A549 (cell line): ENCODE data around the gene CNPY4. TPM values are rescaled to one million over a fixed set of nuclear protein-coding genes. Genes with fewer than 3 reads are reported as not detected.
A peak's percentile ranks its signal among the peaks of the same experiment; 100 is the strongest.
"Not testable (repeated sequence)": the region's sequence is repeated elsewhere in the genome, so short reads cannot be mapped to it uniquely, and the experiment has no call there.

ENCODE experiments used
- ATAC-seq, 2 experiments: fragments of 200-7000 bp in 1 of 2; fragments of >200 bp in 1 of 2; cut with Nextera tagmentation in 1 of 2; cut with Tn5 transposase in 1 of 2; 3 replicates each; pipeline versions ENCODE4 v1.8.0 to v1.9.1; 2018 to 2020; ENCODE audit warnings: mild to moderate bottlenecking in 1 of 2, moderate library complexity in 1 of 2
- CTCF ChIA-PET: fragments of 300-600 bp; sonication (Branson Sonifier 250); formaldehyde crosslinking; extraction: SDS; loops from one replicate; lab custom pipeline; 2021; ENCODE audit warnings: antibody characterized with exemption, inconsistent platforms; lab: Yijun Ruan, JAX
- POLR2A ChIA-PET: fragments of 350-600 bp; formaldehyde crosslinking; extraction: SDS; loops from one replicate; lab custom pipeline; 2021; ENCODE audit warnings: antibody characterized with exemption, inconsistent platforms; lab: Yijun Ruan, JAX
- DNase-seq, 2 experiments: peaks; one replicate each; pipeline versions ENCODE4 v3.0.0 to v3.0.0-alpha.2; 2011 to 2016; ENCODE audit warnings: low read depth in 1 of 2, low spot score in 1 of 2
- FAIRE-seq: peaks from 2 replicates; lab custom pipeline; 2011; peaks lifted over from hg19 to GRCh38; lab: Jason Lieb, UNC
- H3K27ac ChIP-seq, 2 experiments: fragments of >200 bp; sonication (Bioruptor Twin); formaldehyde crosslinking; 3 replicates each; pipeline ENCODE4 v1.5.1; 2016 to 2017
- H3K4me1 ChIP-seq: fragments of >200 bp; sonication (Bioruptor Twin); formaldehyde crosslinking; 3 replicates; pipeline ENCODE4 v1.6.1; 2016
- H3K4me2 ChIP-seq: fragments of >200 bp; sonication (Bioruptor Twin); formaldehyde crosslinking; 3 replicates; pipeline ENCODE4 v1.6.1; 2016
- H3K4me3 ChIP-seq: fragments of >200 bp; sonication (Bioruptor Twin); formaldehyde crosslinking; 3 replicates; pipeline ENCODE4 v1.5.1; 2016
- H3K9me3 ChIP-seq: fragments of >200 bp; sonication (Bioruptor Twin); formaldehyde crosslinking; 3 replicates; pipeline ENCODE4 v1.6.1; 2016
- CBX8 ChIP-seq: fragments of 200-600 bp; sonication (generic); IDR thresholded peaks from 2 replicates; pipeline ENCODE4 v1.6.1; 2016
- CEBPB ChIP-seq, 2 experiments: fragments of >200 bp in 1 of 2; sonication (Bioruptor Twin) in 1 of 2; formaldehyde crosslinking in 1 of 2; IDR thresholded peaks; 2 replicates each; pipeline ENCODE4 v1.6.1; 2012 to 2016
- CTCF ChIP-seq: fragments of >200 bp; sonication (Bioruptor Twin); formaldehyde crosslinking; IDR thresholded peaks from 3 replicates; pipeline ENCODE4 v1.5.1; 2016
- EP300 ChIP-seq, 2 experiments: fragments of >200 bp; sonication (Bioruptor Twin); formaldehyde crosslinking; IDR thresholded peaks; 2 replicates in 1 of 2; 3 replicates in 1 of 2; pipeline ENCODE4 v1.6.1; 2016 to 2017
- FOXS1 ChIP-seq: fragments of 250-450 bp; sonication (Bioruptor Pico); IDR thresholded peaks from 2 replicates; pipeline ENCODE4 v1.5.0; 2020; ENCODE audit warnings: mild to moderate bottlenecking, moderate library complexity
- GATA3 ChIP-seq: IDR thresholded peaks from 2 replicates; pipeline ENCODE4 v1.6.1; 2012; ENCODE audit warnings: borderline replicate concordance
- HMGXB4 ChIP-seq: fragments of 250-450 bp; sonication (Bioruptor Pico); IDR thresholded peaks from 2 replicates; pipeline ENCODE4 v1.5.0; 2021; ENCODE audit warnings: mild to moderate bottlenecking, moderate library complexity, borderline replicate concordance
- HOXB5 ChIP-seq: fragments of 250-450 bp; sonication (Bioruptor Pico); IDR thresholded peaks from 2 replicates; pipeline ENCODE4 v1.5.0; 2020; ENCODE audit warnings: mild to moderate bottlenecking, moderate library complexity
- JUNB ChIP-seq: fragments of >200 bp; sonication (Bioruptor Twin); formaldehyde crosslinking; IDR thresholded peaks from 2 replicates; pipeline ENCODE4 v1.6.1; 2016
- KDM5A ChIP-seq: fragments of 200-600 bp; sonication (generic); IDR thresholded peaks from 2 replicates; pipeline ENCODE4 v1.6.1; 2016; ENCODE audit warnings: antibody characterized with exemption, mild to moderate bottlenecking
- MAZ ChIP-seq: fragments of 150-350 bp; IDR thresholded peaks from 2 replicates; pipeline ENCODE4 v1.6.1; 2014; ENCODE audit warnings: antibody characterized with exemption, low read depth, low read length, borderline replicate concordance
- NFE2L2 ChIP-seq: fragments of 150-350 bp; conservative IDR thresholded peaks from 2 replicates; pipeline ENCODE4 v1.6.1; 2014; ENCODE audit warnings: low read length
- NR3C1 ChIP-seq: fragments of >200 bp; sonication (Bioruptor Twin); formaldehyde crosslinking; IDR thresholded peaks from 3 replicates; pipeline ENCODE4 v1.6.1; 2017
- RAD21 ChIP-seq, 2 experiments: fragments of >200 bp in 1 of 2; sonication (Bioruptor Twin) in 1 of 2; formaldehyde crosslinking in 1 of 2; IDR thresholded peaks in 1 of 2; conservative IDR thresholded peaks in 1 of 2; 2 replicates in 1 of 2; 3 replicates in 1 of 2; pipeline ENCODE4 v1.6.1; 2012 to 2018; ENCODE audit warnings: inconsistent platforms in 1 of 2
- RCOR1 ChIP-seq: fragments of 150-350 bp; IDR thresholded peaks from 2 replicates; pipeline ENCODE4 v1.6.1; 2014; ENCODE audit warnings: antibody characterized with exemption, low read length, low read depth
- RNF2 ChIP-seq: fragments of 200-600 bp; sonication (generic); IDR thresholded peaks from 2 replicates; pipeline ENCODE4 v1.6.1; 2016; ENCODE audit warnings: low read depth, mild to moderate bottlenecking, antibody characterized with exemption, moderate library complexity, borderline replicate concordance
- SMC3 ChIP-seq: fragments of >200 bp; sonication (Bioruptor Twin); formaldehyde crosslinking; IDR thresholded peaks from 3 replicates; pipeline ENCODE4 v1.6.1; 2018; ENCODE audit warnings: inconsistent platforms
- SREBF2 ChIP-seq: fragments of 450-650 bp; IDR thresholded peaks from 2 replicates; pipeline ENCODE4 v1.6.1; 2014; ENCODE audit warnings: mild to moderate bottlenecking, moderate library complexity
- TP53 ChIP-seq: fragments of 250-450 bp; sonication (Bioruptor Pico); IDR thresholded peaks from 2 replicates; pipeline ENCODE4 v1.5.0; 2021; ENCODE audit warnings: mild to moderate bottlenecking, moderate library complexity
- USF2 ChIP-seq: fragments of 450-650 bp; IDR thresholded peaks from 2 replicates; pipeline ENCODE4 v1.6.1; 2014; ENCODE audit warnings: antibody characterized with exemption
- ZFP36 ChIP-seq: fragments of 450-650 bp; IDR thresholded peaks from 2 replicates; pipeline ENCODE4 v1.6.1; 2014; ENCODE audit warnings: borderline replicate concordance; ENCODE audit not compliant: partially characterized antibody
- WGBS: methylation state at CpG from one replicate; pipeline ENCODE4 v1.1.6; 2017; ENCODE audit errors: missing lambda C conversion rate; 5-methylcytosine and 5-hydroxymethylcytosine counted together
- polyA plus RNA-seq, 4 experiments: library from polyadenylated mRNA; depleted of rRNA in 3 of 4; stranded (reverse); fragments of >200 nt; fragmentation: RNase III in 1 of 4; extraction: RNeasy Plus Mini Kit Qiagen cat#74134 plus additional on column Dnase treatment in 1 of 4; gene quantifications; 2 replicates in 3 of 4; 3 replicates in 1 of 4; pipeline ENCODE4 v1.2.3, GENCODE V29; 2011 to 2017
- TF ChIP-seq, protein P1 (sequence below): IDR thresholded peaks from 2 replicates; pipeline ENCODE4 v1.6.1; 2012; ENCODE audit warnings: low read depth, borderline replicate concordance
- TF ChIP-seq, protein P2 (sequence below): IDR thresholded peaks from 2 replicates; pipeline ENCODE4 v1.6.1; 2012
- TF ChIP-seq, protein P3 (sequence below): fragments of >200 bp; sonication (Bioruptor Twin); formaldehyde crosslinking; IDR thresholded peaks from 3 replicates; pipeline ENCODE4 v1.6.1; 2016

Gene CNPY4
- polyA plus RNA-seq, 2 of the 4 experiments (the other 2 are of a cell fraction): 11.7 to 22.8 TPM

DNA sequence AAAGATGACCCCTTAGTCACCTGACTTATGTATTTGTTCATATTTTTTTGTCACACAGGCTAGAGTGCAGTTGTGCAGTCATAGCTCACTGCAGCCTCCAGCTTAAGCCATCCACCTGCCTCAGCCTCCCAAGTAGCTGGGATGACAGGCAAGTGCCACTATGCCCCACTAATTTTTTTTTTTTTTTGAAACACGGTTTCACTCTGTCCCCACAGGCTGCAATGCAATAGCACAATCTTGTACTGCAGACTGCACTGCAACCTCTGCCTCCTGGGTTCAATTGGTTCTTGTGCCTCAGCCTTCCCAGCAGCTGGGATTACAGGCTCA lies 9.2 kb downstream of the CNPY4 start:
- H3K9me3 ChIP-seq: no peaks in the 10 kb centered on the region
- TF ChIP-seq HOXB5 (CRISPR knock-in tag) (no peak), FOXS1 (no peak), GATA3 (no peak), HMGXB4 (no peak), CBX8 (no peak)
- no peak overlapping the region for H3K27ac ChIP-seq
- H3K4me3 ChIP-seq: no peak overlapping the region
- ChIA-PET POLR2A (interaction anchor here (3.4 kb wide), 1 partner anchor 28 kb away, joined by 8 read pairs; the partner anchor contains the start of genes AP4M1 and MCM7), CTCF (interaction anchor here (1.0 to 13.2 kb wide), 7 partner anchors 22 to 279 kb away, joined by 3 to 245 read pairs (median 7); partner anchors contain the start of genes AP4M1, GJC3, LAMTOR4 and MCM7)
- WGBS: 70% methylated on average over 1 of the region's 1 CpG
- peaks cover 30% of the 10 kb centered on the region for H3K4me1 ChIP-seq
- DNase-seq (no peak), FAIRE-seq (no peak), ATAC-seq (no peak)
- H3K4me2 ChIP-seq: no peak overlapping the region

DNA sequence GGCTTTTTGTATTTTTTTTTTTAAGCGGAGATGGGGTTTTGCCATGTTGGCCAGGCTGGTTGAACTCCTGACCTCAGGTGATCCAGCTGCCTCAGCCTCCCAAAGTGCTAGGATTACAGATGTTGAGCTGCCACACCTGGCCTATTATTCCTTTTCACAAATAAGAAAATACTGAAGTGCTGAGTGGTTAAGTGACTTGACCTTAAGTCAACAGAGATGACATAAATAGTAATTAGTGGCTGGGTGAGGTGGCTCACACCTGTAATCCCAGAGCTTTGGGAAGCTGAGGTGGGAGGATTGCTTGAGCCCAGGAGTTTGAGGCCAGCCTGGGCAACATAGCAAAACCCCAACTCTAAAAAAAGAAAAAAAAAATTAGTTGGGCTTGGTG lies 10.8 kb downstream of the CNPY4 start:
- WGBS: 75% methylated on average over 1 of the region's 1 CpG
- ChIA-PET CTCF (interaction anchor here (0.6 to 13.2 kb wide), 19 partner anchors 8 to 1218 kb away, joined by 3 to 245 read pairs (median 4); partner anchors contain the start of genes AP4M1, CNPY4, LAMTOR4 and MCM7), POLR2A (interaction anchor here (3.4 kb wide), 1 partner anchor 29 kb away, joined by 8 read pairs; the partner anchor contains the start of genes AP4M1 and MCM7)
- H3K9me3 ChIP-seq, H3K27ac ChIP-seq, DNase-seq, ATAC-seq, H3K4me2 ChIP-seq, H3K4me3 ChIP-seq, FAIRE-seq: not testable (repeated sequence)
- peaks cover 21% of the 10 kb centered on the region for H3K4me1 ChIP-seq

DNA sequence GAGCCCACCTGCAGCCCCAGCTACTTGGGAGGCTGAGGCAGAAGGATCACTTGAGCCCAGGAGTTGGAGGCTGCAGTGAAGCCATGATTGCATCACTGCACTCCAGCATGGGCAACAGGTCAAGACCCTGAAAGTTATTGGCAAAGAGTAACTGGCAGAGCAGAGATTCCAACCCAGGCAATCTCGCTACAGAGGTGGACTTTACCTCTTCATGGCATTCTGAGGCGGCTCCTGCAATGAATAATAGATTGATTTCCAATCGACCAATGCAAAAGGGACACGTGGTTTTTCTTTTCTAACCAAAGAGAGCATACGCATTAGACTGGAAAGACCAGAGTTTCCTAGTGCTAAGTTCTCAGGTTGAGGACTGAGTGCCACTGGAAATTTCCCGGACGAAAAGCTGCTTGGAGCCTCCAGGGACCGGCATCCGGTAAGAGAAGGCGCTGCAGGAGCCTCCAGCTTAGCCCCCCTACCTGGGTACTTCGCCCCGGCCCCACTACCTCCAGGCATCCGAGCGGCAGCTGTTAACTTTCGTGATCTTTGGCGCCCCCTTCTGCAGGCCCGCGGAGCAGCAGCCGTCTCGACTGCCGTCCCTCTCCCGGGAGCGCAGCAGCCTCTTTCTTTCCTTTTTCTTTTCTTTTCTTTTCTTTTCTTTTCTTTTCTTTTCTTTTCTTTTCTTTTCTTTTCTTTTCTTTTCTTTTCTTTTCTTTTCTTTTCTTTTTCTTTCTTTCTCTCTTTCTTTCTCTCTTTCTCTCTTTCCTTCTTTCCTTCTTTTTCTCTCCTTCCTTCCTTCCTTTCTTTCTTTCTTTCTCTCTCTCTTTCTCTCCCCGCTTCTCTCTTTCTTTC lies 11.4 kb downstream of the CNPY4 start:
- FAIRE-seq (no peak), DNase-seq (peak; percentile 63 to 74), ATAC-seq (peak; percentile 28 to 41; a peak in 3 of 6 replicates)
- H3K4me1 ChIP-seq: peaks cover 15% of the 10 kb centered on the region
- ChIA-PET POLR2A (interaction anchor here (0.7 to 3.4 kb wide), 3 partner anchors 18 to 656 kb away, joined by 3 to 8 read pairs (median 4); partner anchors contain the start of genes AP4M1, LAMTOR4 and MCM7), CTCF (interaction anchor here (0.5 to 13.2 kb wide), 27 partner anchors 9 to 1219 kb away, joined by 3 to 245 read pairs (median 3); partner anchors contain the start of genes AP4M1, CNPY4, LAMTOR4 and MCM7)
- peak overlapping the region; percentile 68 for H3K4me2 ChIP-seq
- H3K9me3 ChIP-seq: no peaks in the 10 kb centered on the region
- peak overlapping the region in 1 of 2 experiments; percentile 63; a peak in 4 of 6 replicates for H3K27ac ChIP-seq
- 11% methylated on average over 24 of the region's 24 CpGs for WGBS
- H3K4me3 ChIP-seq: no peak overlapping the region
- TF ChIP-seq RAD21 (conservative IDR thresholded peaks at IDR 0.05 in 1 of 2, IDR thresholded peaks at IDR 0.05 in 1 of 2) (peak; percentile 71 to 72), ZFP36 (no peak), RCOR1 (no peak), RNF2 (no peak), KDM5A (no peak), SREBF2 (no peak), CEBPB (IDR thresholded peaks at IDR 0.05) (0 out of 4 replicates have a peak, but pooled peaks of 1 of the 2 experiments have one; percentile 43), MAZ (no peak), EP300 (IDR thresholded peaks at IDR 0.05) (no peak), NR3C1 (no peak), SMC3 (peak; percentile 39), USF2 (0 out of 2 replicates have a peak, but pooled peaks have one; percentile 17), CTCF (peak; percentile 80), JUNB (no peak), TP53 (no peak), FOXS1 (no peak), NFE2L2 (no peak), HOXB5 (CRISPR knock-in tag) (no peak)
- TF ChIP-seq, protein P1, sequence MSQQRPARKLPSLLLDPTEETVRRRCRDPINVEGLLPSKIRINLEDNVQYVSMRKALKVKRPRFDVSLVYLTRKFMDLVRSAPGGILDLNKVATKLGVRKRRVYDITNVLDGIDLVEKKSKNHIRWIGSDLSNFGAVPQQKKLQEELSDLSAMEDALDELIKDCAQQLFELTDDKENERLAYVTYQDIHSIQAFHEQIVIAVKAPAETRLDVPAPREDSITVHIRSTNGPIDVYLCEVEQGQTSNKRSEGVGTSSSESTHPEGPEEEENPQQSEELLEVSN: no peak
- TF ChIP-seq, protein P2, sequence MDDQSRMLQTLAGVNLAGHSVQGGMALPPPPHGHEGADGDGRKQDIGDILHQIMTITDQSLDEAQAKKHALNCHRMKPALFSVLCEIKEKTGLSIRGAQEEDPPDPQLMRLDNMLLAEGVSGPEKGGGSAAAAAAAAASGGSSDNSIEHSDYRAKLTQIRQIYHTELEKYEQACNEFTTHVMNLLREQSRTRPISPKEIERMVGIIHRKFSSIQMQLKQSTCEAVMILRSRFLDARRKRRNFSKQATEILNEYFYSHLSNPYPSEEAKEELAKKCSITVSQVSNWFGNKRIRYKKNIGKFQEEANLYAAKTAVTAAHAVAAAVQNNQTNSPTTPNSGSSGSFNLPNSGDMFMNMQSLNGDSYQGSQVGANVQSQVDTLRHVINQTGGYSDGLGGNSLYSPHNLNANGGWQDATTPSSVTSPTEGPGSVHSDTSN: no peak
- TF ChIP-seq, protein P3, sequence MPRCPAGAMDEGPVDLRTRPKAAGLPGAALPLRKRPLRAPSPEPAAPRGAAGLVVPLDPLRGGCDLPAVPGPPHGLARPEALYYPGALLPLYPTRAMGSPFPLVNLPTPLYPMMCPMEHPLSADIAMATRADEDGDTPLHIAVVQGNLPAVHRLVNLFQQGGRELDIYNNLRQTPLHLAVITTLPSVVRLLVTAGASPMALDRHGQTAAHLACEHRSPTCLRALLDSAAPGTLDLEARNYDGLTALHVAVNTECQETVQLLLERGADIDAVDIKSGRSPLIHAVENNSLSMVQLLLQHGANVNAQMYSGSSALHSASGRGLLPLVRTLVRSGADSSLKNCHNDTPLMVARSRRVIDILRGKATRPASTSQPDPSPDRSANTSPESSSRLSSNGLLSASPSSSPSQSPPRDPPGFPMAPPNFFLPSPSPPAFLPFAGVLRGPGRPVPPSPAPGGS: no peak
